ENCODE measurements around the gene SHISA5. TPM values are rescaled to one million over a fixed set of nuclear protein-coding genes. Genes with fewer than 3 reads are reported as not detected.

SHISA5 gene
- total RNA-seq, 1 experiment from 2014 or later, result 104 TPM

DNA sequence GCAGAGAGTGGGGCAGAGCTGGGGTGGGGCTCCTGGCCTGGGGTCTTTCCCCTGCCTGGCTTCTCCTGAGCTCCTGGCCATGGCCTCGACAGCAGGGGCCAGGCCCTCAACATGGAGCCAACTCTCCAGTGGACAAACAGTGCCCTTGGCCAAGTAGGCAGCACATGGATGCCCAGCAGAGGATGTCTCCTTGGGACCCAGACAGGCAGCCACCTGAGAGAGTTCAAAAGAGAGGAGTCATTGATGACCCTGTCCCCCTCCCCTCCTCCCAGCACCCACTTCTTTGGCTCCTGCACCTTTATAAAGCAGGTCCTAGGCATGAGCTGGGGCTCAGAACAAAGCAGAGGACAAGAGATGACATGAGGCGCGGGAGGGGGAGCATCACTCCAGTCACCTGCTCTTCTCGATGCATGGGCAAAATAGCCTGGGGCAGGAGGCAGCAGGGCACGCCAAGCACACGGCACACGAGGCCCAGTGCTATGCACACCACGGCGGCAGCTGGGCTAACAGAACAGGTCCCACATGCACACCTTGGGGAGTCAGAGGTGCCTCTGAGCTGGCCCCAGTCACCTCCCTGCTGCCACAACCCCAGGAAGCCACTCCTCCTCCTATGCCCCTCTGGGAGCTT lies 27.4 kb downstream of the SHISA5 start:
- no peak overlapping the region for H3K4me3 ChIP-seq (replicated peaks in 1 of 2; ENCODE audit: low read depth in 1 of 2, low read length in 2 of 2)
- ChIA-PET POLR2A (no interaction called here), RAD21 (ENCODE audit: low non-redundant PET in 1 of 2, low total read pairs in 2 of 2, uncharacterized antibody in 2 of 2, unreplicated experiment in 2 of 2) (no interaction called here), CTCF (no interaction called here)
- no peak overlapping the region for H3K27ac ChIP-seq (ENCODE audit: low read depth, low read length)
- TF ChIP-seq TCF7L2 (IDR thresholded peaks at IDR 0.05; ENCODE audit: borderline replicate concordance, extremely low read depth, insufficient read depth, insufficient read length), result no peak
- TF ChIP-seq FOSL1 (IDR thresholded peaks at IDR 0.05; ENCODE audit: low read depth), result no peak
- no peak for TF ChIP-seq EGR1 (IDR thresholded peaks at IDR 0.05; ENCODE audit: low read depth)
- TF ChIP-seq, protein P1, sequence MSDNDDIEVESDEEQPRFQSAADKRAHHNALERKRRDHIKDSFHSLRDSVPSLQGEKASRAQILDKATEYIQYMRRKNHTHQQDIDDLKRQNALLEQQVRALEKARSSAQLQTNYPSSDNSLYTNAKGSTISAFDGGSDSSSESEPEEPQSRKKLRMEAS (IDR thresholded peaks at IDR 0.05), result no peak
- TF ChIP-seq CBX3 (IDR thresholded peaks at IDR 0.05; ENCODE audit: low read depth), result no peak
- TF ChIP-seq, protein P2, sequence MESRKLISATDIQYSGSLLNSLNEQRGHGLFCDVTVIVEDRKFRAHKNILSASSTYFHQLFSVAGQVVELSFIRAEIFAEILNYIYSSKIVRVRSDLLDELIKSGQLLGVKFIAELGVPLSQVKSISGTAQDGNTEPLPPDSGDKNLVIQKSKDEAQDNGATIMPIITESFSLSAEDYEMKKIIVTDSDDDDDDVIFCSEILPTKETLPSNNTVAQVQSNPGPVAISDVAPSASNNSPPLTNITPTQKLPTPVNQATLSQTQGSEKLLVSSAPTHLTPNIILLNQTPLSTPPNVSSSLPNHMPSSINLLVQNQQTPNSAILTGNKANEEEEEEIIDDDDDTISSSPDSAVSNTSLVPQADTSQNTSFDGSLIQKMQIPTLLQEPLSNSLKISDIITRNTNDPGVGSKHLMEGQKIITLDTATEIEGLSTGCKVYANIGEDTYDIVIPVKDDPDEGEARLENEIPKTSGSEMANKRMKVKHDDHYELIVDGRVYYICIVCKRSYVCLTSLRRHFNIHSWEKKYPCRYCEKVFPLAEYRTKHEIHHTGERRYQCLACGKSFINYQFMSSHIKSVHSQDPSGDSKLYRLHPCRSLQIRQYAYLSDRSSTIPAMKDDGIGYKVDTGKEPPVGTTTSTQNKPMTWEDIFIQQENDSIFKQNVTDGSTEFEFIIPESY (IDR thresholded peaks at IDR 0.05; ENCODE audit: extremely low read depth, insufficient replicate concordance, low read length), result no peak
- TF ChIP-seq CEBPB (IDR thresholded peaks at IDR 0.05; ENCODE audit: low read depth), result no peak
- intact Hi-C loops (cut with micrococcal nuclease), result no loop called here
- no peak overlapping the region for H2AFZ ChIP-seq (ENCODE audit: low read depth, low read length, poor library complexity, severe bottlenecking)
- H3K9me3 ChIP-seq (ENCODE audit: control insufficient read depth in 1 of 2, insufficient read depth in 1 of 2, low read depth in 1 of 2, low read length in 2 of 2), result no peaks in the 10 kb centered on the region
- no peaks in the 10 kb centered on the region for H3K9me2 ChIP-seq (ENCODE audit: insufficient read depth)
- H3K9ac ChIP-seq (ENCODE audit: low read length), result no peak overlapping the region
- no peaks in the 10 kb centered on the region for H3K27me3 ChIP-seq (ENCODE audit: insufficient read depth, low read length)
- no peak overlapping the region for H3K4me2 ChIP-seq (ENCODE audit: low read length)
- DNase-seq (ENCODE audit: low read depth, low spot score), result no peak
- H3K79me2 ChIP-seq (ENCODE audit: insufficient read depth, low read length), result peaks cover 11% of the 10 kb centered on the region
- no peaks in the 10 kb centered on the region for H4K20me1 ChIP-seq (ENCODE audit: insufficient read depth)
- no peak for ATAC-seq
- BruUV-seq (replicated peaks), result no TSS peak
- H3K36me3 ChIP-seq (ENCODE audit: control insufficient read depth in 1 of 2, insufficient read depth in 2 of 2, low read length in 2 of 2), result no peaks in the 10 kb centered on the region
- H3K4me1 ChIP-seq (ENCODE audit: control insufficient read depth in 1 of 2, insufficient read depth in 2 of 2, low read length in 2 of 2), result peaks cover 18 to 27% of the 10 kb centered on the region in 2 experiments; a peak in 3 of 4 replicates

DNA sequence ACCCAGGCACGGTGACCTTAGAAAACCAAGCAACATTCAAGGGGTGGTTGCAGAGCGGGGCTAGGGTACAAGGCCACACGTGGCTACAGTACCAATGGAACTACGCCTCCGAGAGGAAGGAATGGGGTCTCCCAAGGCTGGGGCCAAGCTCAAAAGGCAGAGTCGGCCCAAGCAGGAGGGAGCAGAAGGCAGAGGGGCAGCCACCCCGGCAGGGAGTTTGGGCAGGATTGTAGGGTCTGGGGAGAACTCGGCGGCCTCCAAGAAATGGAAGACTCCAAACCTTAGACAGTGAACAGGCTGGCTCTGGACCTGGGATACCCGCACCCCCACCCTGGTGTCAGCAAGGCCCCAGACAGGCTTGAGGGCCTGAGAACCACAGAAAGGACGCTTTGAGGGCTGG lies 28.8 kb downstream of the SHISA5 start:
- peaks cover 22% of the 10 kb centered on the region for H3K79me2 ChIP-seq (ENCODE audit: insufficient read depth, low read length)
- DNase-seq (ENCODE audit: low read depth, low spot score), result no peak
- no peaks in the 10 kb centered on the region for H4K20me1 ChIP-seq (ENCODE audit: insufficient read depth)
- no peak overlapping the region for H2AFZ ChIP-seq (ENCODE audit: low read depth, low read length, poor library complexity, severe bottlenecking)
- no peaks in the 10 kb centered on the region for H3K36me3 ChIP-seq (ENCODE audit: control insufficient read depth in 1 of 2, insufficient read depth in 2 of 2, low read length in 2 of 2)
- intact Hi-C loops (cut with micrococcal nuclease), result no loop called here
- RAD21 ChIA-PET (ENCODE audit: low non-redundant PET in 1 of 2, low total read pairs in 2 of 2, uncharacterized antibody in 2 of 2, unreplicated experiment in 2 of 2), result no interaction called here
- H3K9me3 ChIP-seq (ENCODE audit: control insufficient read depth in 1 of 2, insufficient read depth in 1 of 2, low read depth in 1 of 2, low read length in 2 of 2), result no peaks in the 10 kb centered on the region
- TF ChIP-seq POLR2AphosphoS5 (IDR thresholded peaks at IDR 0.05; ENCODE audit: low read depth, low read length), result no peak
- TF ChIP-seq, protein P1 (IDR thresholded peaks at IDR 0.05), result no peak
- TF ChIP-seq, protein P3, sequence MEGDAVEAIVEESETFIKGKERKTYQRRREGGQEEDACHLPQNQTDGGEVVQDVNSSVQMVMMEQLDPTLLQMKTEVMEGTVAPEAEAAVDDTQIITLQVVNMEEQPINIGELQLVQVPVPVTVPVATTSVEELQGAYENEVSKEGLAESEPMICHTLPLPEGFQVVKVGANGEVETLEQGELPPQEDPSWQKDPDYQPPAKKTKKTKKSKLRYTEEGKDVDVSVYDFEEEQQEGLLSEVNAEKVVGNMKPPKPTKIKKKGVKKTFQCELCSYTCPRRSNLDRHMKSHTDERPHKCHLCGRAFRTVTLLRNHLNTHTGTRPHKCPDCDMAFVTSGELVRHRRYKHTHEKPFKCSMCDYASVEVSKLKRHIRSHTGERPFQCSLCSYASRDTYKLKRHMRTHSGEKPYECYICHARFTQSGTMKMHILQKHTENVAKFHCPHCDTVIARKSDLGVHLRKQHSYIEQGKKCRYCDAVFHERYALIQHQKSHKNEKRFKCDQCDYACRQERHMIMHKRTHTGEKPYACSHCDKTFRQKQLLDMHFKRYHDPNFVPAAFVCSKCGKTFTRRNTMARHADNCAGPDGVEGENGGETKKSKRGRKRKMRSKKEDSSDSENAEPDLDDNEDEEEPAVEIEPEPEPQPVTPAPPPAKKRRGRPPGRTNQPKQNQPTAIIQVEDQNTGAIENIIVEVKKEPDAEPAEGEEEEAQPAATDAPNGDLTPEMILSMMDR (IDR thresholded peaks at IDR 0.05 in 2 of 3, conservative IDR thresholded peaks at IDR 0.05 in 1 of 3; ENCODE audit: borderline replicate concordance in 1 of 3, insufficient read depth in 1 of 3, low read depth in 2 of 3, low read length in 2 of 3), result no peak
- TF ChIP-seq JUND (IDR thresholded peaks at IDR 0.05), result no peak
- TF ChIP-seq CEBPB (IDR thresholded peaks at IDR 0.05; ENCODE audit: low read depth), result no peak
- CTCF ChIA-PET, result no interaction called here
- H3K4me1 ChIP-seq (ENCODE audit: control insufficient read depth in 1 of 2, insufficient read depth in 2 of 2, low read length in 2 of 2), result peaks cover 20 to 29% of the 10 kb centered on the region in 2 experiments; a peak in 3 of 4 replicates
- no peak overlapping the region for H3K4me2 ChIP-seq (ENCODE audit: low read length)
- no TSS peak for BruUV-seq (replicated peaks)
- no peak for ATAC-seq
- H3K9me2 ChIP-seq (ENCODE audit: insufficient read depth), result no peaks in the 10 kb centered on the region
- H3K27me3 ChIP-seq (ENCODE audit: insufficient read depth, low read length), result no peaks in the 10 kb centered on the region
- POLR2A ChIA-PET, result no interaction called here
- H3K9ac ChIP-seq (ENCODE audit: low read length), result no peak overlapping the region
- no peak overlapping the region for H3K27ac ChIP-seq (ENCODE audit: low read depth, low read length)
- H3K4me3 ChIP-seq (replicated peaks in 1 of 2; ENCODE audit: low read depth in 1 of 2, low read length in 2 of 2), result no peak overlapping the region
